Measurements from ENCODE around the gene PLEKHA6.

The PLEKHA6 gene

GRCh38 chr1:204203206-204203767 is 156.4 kb downstream of the PLEKHA6 start:
- no peaks in the 10 kb centered on the region for H3K9me3 Mint-ChIP-seq
- no peak overlapping the region for H3K27ac Mint-ChIP-seq
- peaks cover 33% of the 10 kb centered on the region for H3K27me3 Mint-ChIP-seq (ENCODE audit: low read depth)
- H3K36me3 Mint-ChIP-seq (ENCODE audit: low read depth), result no peaks in the 10 kb centered on the region
- H3K4me3 Mint-ChIP-seq, result no peak overlapping the region
- no peaks in the 10 kb centered on the region for H3K4me1 Mint-ChIP-seq (ENCODE audit: low read depth)

GRCh38 chr1:204202481-204202880 is 157.2 kb downstream of the PLEKHA6 start:
- Mint-ChIP-seq H3K27me3 (ENCODE audit: low read depth) (peaks cover 33% of the 10 kb centered on the region), H3K9me3 (no peaks in the 10 kb centered on the region), H3K4me1 (ENCODE audit: low read depth) (no peaks in the 10 kb centered on the region), H3K36me3 (ENCODE audit: low read depth) (no peaks in the 10 kb centered on the region), H3K27ac (no peak overlapping the region), H3K4me3 (no peak overlapping the region)

- Mint-ChIP-seq H3K27ac (no peak overlapping the region), H3K4me3 (no peak overlapping the region), H3K36me3 (ENCODE audit: low read depth) (no peaks in the 10 kb centered on the region), H3K9me3 (no peaks in the 10 kb centered on the region), H3K4me1 (ENCODE audit: low read depth) (no peaks in the 10 kb centered on the region), H3K27me3 (ENCODE audit: low read depth) (peaks cover 27% of the 10 kb centered on the region)
Observed at GRCh38 chr1:204201348-204202040, 158.2 kb downstream of the PLEKHA6 start.

GRCh38 chr1:204199579-204199978 is 160.2 kb downstream of the PLEKHA6 start:
- Mint-ChIP-seq H3K4me3 (no peak overlapping the region), H3K9me3 (peaks cover 3% of the 10 kb centered on the region), H3K4me1 (ENCODE audit: low read depth) (no peaks in the 10 kb centered on the region), H3K36me3 (ENCODE audit: low read depth) (no peaks in the 10 kb centered on the region), H3K27me3 (ENCODE audit: low read depth) (peaks cover 11% of the 10 kb centered on the region), H3K27ac (no peak overlapping the region)

- Mint-ChIP-seq H3K36me3 (ENCODE audit: low read depth) (no peaks in the 10 kb centered on the region), H3K9me3 (peaks cover 3% of the 10 kb centered on the region)
Observed at GRCh38 chr1:204198348-204199340, 161.1 kb downstream of the PLEKHA6 start.

GRCh38 chr1:204197068-204197467 is 162.7 kb downstream of the PLEKHA6 start:
- Mint-ChIP-seq H3K9me3 (peaks cover 3% of the 10 kb centered on the region), H3K36me3 (ENCODE audit: low read depth) (no peaks in the 10 kb centered on the region), H3K4me3 (no peak overlapping the region), H3K27me3 (ENCODE audit: low read depth) (peaks cover 7% of the 10 kb centered on the region), H3K27ac (no peak overlapping the region), H3K4me1 (ENCODE audit: low read depth) (no peaks in the 10 kb centered on the region)

More at GRCh38 chr1:204198348-204199340, 161.1 kb downstream of the PLEKHA6 start:
- Mint-ChIP-seq H3K27me3 (ENCODE audit: low read depth) (peaks cover 4% of the 10 kb centered on the region), H3K4me1 (ENCODE audit: low read depth) (no peaks in the 10 kb centered on the region), H3K4me3 (no peak overlapping the region), H3K27ac (no peak overlapping the region)

- no peaks in the 10 kb centered on the region for H3K4me1 Mint-ChIP-seq (ENCODE audit: low read depth)
- no peaks in the 10 kb centered on the region for H3K36me3 Mint-ChIP-seq (ENCODE audit: low read depth)
- no peak within 1 kb of the TSS for H3K4me3 Mint-ChIP-seq
- H3K27ac Mint-ChIP-seq, result no peak within 1 kb of the TSS
- peaks cover 3% of the 10 kb centered on the region for H3K9me3 Mint-ChIP-seq
- peaks cover 11% of the 10 kb centered on the region for H3K27me3 Mint-ChIP-seq (ENCODE audit: low read depth)
Observed at GRCh38 chr1:204196068-204196795, 163.5 kb downstream of the PLEKHA6 start, which contains the start of gene KISS1. Gene KISS1, minus strand, starts transcription at chr1:204196491. Its CDS starts 3,615 bp downstream, at chr1:204192876.

GRCh38 chr1:204194771-204195170 is 165.0 kb downstream of the PLEKHA6 start:
- Mint-ChIP-seq H3K4me3 (no peak overlapping the region), H3K27me3 (ENCODE audit: low read depth) (peaks cover 18% of the 10 kb centered on the region), H3K36me3 (ENCODE audit: low read depth) (no peaks in the 10 kb centered on the region), H3K27ac (no peak overlapping the region), H3K9me3 (peaks cover 3% of the 10 kb centered on the region), H3K4me1 (ENCODE audit: low read depth) (peaks cover 2% of the 10 kb centered on the region)

GRCh38 chr1:204194080-204194479 is 165.6 kb downstream of the PLEKHA6 start:
- Mint-ChIP-seq H3K9me3 (peaks cover 3% of the 10 kb centered on the region), H3K36me3 (ENCODE audit: low read depth) (no peaks in the 10 kb centered on the region), H3K27ac (no peak overlapping the region), H3K27me3 (ENCODE audit: low read depth) (peaks cover 25% of the 10 kb centered on the region), H3K4me1 (ENCODE audit: low read depth) (peaks cover 7% of the 10 kb centered on the region), H3K4me3 (no peak overlapping the region)

GRCh38 chr1:204192589-204193352 is 167.0 kb downstream of the PLEKHA6 start:
- peaks cover 3% of the 10 kb centered on the region for H3K9me3 Mint-ChIP-seq
- H3K27ac Mint-ChIP-seq, result no peak overlapping the region
- no peak overlapping the region for H3K4me3 Mint-ChIP-seq
- H3K36me3 Mint-ChIP-seq (ENCODE audit: low read depth), result no peaks in the 10 kb centered on the region
- peaks cover 14% of the 10 kb centered on the region for H3K4me1 Mint-ChIP-seq (ENCODE audit: low read depth)
- H3K27me3 Mint-ChIP-seq (ENCODE audit: low read depth), result peaks cover 37% of the 10 kb centered on the region

- Mint-ChIP-seq H3K9me3 (peaks cover 3% of the 10 kb centered on the region), H3K4me1 (ENCODE audit: low read depth) (peaks cover 14% of the 10 kb centered on the region), H3K27me3 (ENCODE audit: low read depth) (peaks cover 44% of the 10 kb centered on the region), H3K36me3 (ENCODE audit: low read depth) (no peaks in the 10 kb centered on the region), H3K4me3 (no peak overlapping the region), H3K27ac (no peak overlapping the region)
Observed at GRCh38 chr1:204192046-204192445, 167.7 kb downstream of the PLEKHA6 start.

GRCh38 chr1:204191456-204191855 is 168.3 kb downstream of the PLEKHA6 start:
- H3K27ac Mint-ChIP-seq, result no peak overlapping the region
- H3K4me3 Mint-ChIP-seq, result no peak overlapping the region
- peaks cover 49% of the 10 kb centered on the region for H3K27me3 Mint-ChIP-seq (ENCODE audit: low read depth)
- no peaks in the 10 kb centered on the region for H3K36me3 Mint-ChIP-seq (ENCODE audit: low read depth)
- H3K9me3 Mint-ChIP-seq, result peaks cover 3% of the 10 kb centered on the region
- H3K4me1 Mint-ChIP-seq (ENCODE audit: low read depth), result peaks cover 14% of the 10 kb centered on the region
